Measurements from ENCODE around the gene APBB3.

GRCh38 chr5:140570488-140570887, 6.1 kb upstream of the APBB3 start:
- TF ChIP-seq EZH2 (IDR thresholded peaks at IDR 0.05) (no peak), POLR2AphosphoS5 (IDR thresholded peaks at IDR 0.05; ENCODE audit: borderline replicate concordance, low read depth, low read length) (no peak)

Data from SK-N-MC (cell line).